Measurements from ENCODE around the gene SMYD3.

- TF ChIP-seq, protein P1, sequence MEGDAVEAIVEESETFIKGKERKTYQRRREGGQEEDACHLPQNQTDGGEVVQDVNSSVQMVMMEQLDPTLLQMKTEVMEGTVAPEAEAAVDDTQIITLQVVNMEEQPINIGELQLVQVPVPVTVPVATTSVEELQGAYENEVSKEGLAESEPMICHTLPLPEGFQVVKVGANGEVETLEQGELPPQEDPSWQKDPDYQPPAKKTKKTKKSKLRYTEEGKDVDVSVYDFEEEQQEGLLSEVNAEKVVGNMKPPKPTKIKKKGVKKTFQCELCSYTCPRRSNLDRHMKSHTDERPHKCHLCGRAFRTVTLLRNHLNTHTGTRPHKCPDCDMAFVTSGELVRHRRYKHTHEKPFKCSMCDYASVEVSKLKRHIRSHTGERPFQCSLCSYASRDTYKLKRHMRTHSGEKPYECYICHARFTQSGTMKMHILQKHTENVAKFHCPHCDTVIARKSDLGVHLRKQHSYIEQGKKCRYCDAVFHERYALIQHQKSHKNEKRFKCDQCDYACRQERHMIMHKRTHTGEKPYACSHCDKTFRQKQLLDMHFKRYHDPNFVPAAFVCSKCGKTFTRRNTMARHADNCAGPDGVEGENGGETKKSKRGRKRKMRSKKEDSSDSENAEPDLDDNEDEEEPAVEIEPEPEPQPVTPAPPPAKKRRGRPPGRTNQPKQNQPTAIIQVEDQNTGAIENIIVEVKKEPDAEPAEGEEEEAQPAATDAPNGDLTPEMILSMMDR (IDR thresholded peaks at IDR 0.05): no peak
- no peak for TF ChIP-seq POLR2A (IDR thresholded peaks at IDR 0.05)
Observed at GRCh38 chr1:246160905-246161304, 346.2 kb downstream of the SMYD3 start.
